ENCODE measurements around the gene DIS3. TPM values are rescaled to one million over a fixed set of nuclear protein-coding genes. Genes with fewer than 3 reads are reported as not detected.

Gene DIS3
- total and polyA plus RNA-seq, 2 donors (not counting 1 experiment from before 2014, with no cell fraction given) = 31.9 to 41.4 TPM

GRCh38 chr13:72823081-72823480 is 41.4 kb upstream of the DIS3 start:
- Histone ChIP-seq H3K4me1 (ENCODE audit: control insufficient read depth, extremely low read depth, insufficient read depth, low read length) (no peaks in the 10 kb centered on the region), H4K20me1 (ENCODE audit: control insufficient read depth, extremely low read depth, insufficient read depth, low read length) (no peaks in the 10 kb centered on the region), H3K9ac (ENCODE audit: insufficient read depth, low read length) (no peak overlapping the region), H3K79me2 (ENCODE audit: control insufficient read depth, insufficient read depth, low read length) (no peaks in the 10 kb centered on the region), H2AFZ (ENCODE audit: low read length) (no peak overlapping the region), H3K27me3 (ENCODE audit: control insufficient read depth, insufficient read depth, low read length) (no peaks in the 10 kb centered on the region), H3K36me3 (ENCODE audit: control insufficient read depth, insufficient read depth, low read length) (no peaks in the 10 kb centered on the region), H3K4me3 (replicated peaks in 1 of 4; ENCODE audit: control extremely low read depth in 1 of 4, insufficient read depth in 1 of 4, low read depth in 3 of 4, low read length in 4 of 4) (no peak overlapping the region), H3K9me3 (ENCODE audit: control insufficient read depth, insufficient read depth, low read depth, low read length) (no peaks in the 10 kb centered on the region), H3K4me2 (ENCODE audit: extremely low read depth, insufficient read depth, low read length) (no peak overlapping the region), H3K27ac (ENCODE audit: insufficient read depth, low read length) (no peak overlapping the region)
- DNase-seq (ENCODE audit: low read depth in 2 of 2) = no peak
- no peak for TF ChIP-seq EZH2 (IDR thresholded peaks at IDR 0.05; ENCODE audit: low read length, missing control alignments)

DNA sequence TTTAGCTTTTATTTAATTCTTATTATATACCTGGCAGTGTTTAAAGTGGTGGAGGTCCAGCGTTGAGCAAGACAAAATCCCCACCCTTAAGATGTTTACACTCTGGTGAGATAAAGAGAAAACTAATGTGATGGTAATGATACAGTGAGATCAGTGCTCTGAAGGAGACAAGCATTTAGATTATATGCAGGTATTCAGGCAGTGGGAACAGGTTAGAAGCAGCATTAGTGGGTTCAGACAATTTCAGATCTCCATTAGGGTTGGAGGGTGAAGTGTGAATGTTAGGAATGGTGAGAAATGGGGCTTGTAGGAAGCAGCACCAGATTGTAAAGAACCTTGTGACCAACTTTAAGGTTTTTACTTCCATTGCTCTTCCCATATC is 39.2 kb upstream of the DIS3 start:
- no peaks in the 10 kb centered on the region for H3K4me1 ChIP-seq (ENCODE audit: control insufficient read depth, extremely low read depth, insufficient read depth, low read length)
- H3K27me3 ChIP-seq (ENCODE audit: control insufficient read depth, insufficient read depth, low read length) = no peaks in the 10 kb centered on the region
- no peak for DNase-seq (ENCODE audit: low read depth in 2 of 2)
- H3K9me3 ChIP-seq (ENCODE audit: control insufficient read depth, insufficient read depth, low read depth, low read length) = no peaks in the 10 kb centered on the region
- no peaks in the 10 kb centered on the region for H3K79me2 ChIP-seq (ENCODE audit: control insufficient read depth, insufficient read depth, low read length)
- no peak overlapping the region for H2AFZ ChIP-seq (ENCODE audit: low read length)
- H3K27ac ChIP-seq (ENCODE audit: insufficient read depth, low read length) = no peak overlapping the region
- no peak overlapping the region for H3K4me2 ChIP-seq (ENCODE audit: extremely low read depth, insufficient read depth, low read length)
- no peak overlapping the region for H3K9ac ChIP-seq (ENCODE audit: insufficient read depth, low read length)
- TF ChIP-seq EZH2 (IDR thresholded peaks at IDR 0.05; ENCODE audit: low read length, missing control alignments) = no peak
- TF ChIP-seq, protein P1, sequence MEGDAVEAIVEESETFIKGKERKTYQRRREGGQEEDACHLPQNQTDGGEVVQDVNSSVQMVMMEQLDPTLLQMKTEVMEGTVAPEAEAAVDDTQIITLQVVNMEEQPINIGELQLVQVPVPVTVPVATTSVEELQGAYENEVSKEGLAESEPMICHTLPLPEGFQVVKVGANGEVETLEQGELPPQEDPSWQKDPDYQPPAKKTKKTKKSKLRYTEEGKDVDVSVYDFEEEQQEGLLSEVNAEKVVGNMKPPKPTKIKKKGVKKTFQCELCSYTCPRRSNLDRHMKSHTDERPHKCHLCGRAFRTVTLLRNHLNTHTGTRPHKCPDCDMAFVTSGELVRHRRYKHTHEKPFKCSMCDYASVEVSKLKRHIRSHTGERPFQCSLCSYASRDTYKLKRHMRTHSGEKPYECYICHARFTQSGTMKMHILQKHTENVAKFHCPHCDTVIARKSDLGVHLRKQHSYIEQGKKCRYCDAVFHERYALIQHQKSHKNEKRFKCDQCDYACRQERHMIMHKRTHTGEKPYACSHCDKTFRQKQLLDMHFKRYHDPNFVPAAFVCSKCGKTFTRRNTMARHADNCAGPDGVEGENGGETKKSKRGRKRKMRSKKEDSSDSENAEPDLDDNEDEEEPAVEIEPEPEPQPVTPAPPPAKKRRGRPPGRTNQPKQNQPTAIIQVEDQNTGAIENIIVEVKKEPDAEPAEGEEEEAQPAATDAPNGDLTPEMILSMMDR (conservative IDR thresholded peaks at IDR 0.05 in 1 of 2, IDR thresholded peaks at IDR 0.05 in 1 of 2; ENCODE audit: low read depth in 1 of 2, low read length in 2 of 2) = no peak
- no peak overlapping the region for H3K4me3 ChIP-seq (replicated peaks in 1 of 4; ENCODE audit: control extremely low read depth in 1 of 4, insufficient read depth in 1 of 4, low read depth in 3 of 4, low read length in 4 of 4)
- H3K36me3 ChIP-seq (ENCODE audit: control insufficient read depth, insufficient read depth, low read length) = no peaks in the 10 kb centered on the region
- no peaks in the 10 kb centered on the region for H4K20me1 ChIP-seq (ENCODE audit: control insufficient read depth, extremely low read depth, insufficient read depth, low read length)

DNA sequence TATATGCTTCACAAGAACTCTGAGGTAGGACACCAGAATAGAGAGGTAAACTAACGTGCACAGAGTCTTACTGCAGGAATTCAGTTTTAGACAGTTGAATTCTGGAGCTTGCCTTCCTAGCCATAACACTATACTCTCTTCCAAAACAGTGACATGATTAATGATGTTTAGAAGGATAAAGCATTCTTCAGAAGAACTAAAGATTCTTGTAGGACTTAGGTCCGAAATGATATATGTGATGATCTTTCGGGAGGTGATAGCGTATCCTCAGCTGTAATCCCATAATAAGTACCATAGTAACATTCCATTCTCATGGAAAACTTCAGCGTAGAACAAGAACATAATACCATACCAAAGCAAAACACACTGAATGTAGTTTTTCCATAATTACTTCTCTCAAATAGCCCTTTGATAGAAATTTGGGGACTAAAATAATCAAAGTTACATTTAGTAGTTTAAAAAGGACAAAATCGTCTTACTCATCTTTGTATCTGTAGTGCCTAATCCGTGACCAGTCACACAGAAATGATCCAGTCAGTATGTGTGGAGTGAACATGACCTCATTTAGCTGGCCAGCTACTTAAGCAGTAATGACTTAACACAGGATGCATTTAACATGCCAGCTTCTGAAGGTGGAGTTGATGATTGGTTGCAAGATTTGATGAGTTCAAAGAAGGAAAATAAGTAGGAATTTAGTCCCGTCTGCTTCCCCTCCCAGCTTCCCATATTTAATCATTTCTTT is 38.6 kb upstream of the DIS3 start:
- Histone ChIP-seq H3K36me3 (ENCODE audit: control insufficient read depth, insufficient read depth, low read length) (no peaks in the 10 kb centered on the region), H3K9ac (ENCODE audit: insufficient read depth, low read length) (no peak overlapping the region), H3K27me3 (ENCODE audit: control insufficient read depth, insufficient read depth, low read length) (no peaks in the 10 kb centered on the region), H3K4me1 (ENCODE audit: control insufficient read depth, extremely low read depth, insufficient read depth, low read length) (no peaks in the 10 kb centered on the region), H2AFZ (ENCODE audit: low read length) (no peak overlapping the region), H3K79me2 (ENCODE audit: control insufficient read depth, insufficient read depth, low read length) (no peaks in the 10 kb centered on the region), H3K4me2 (ENCODE audit: extremely low read depth, insufficient read depth, low read length) (no peak overlapping the region), H3K27ac (ENCODE audit: insufficient read depth, low read length) (no peak overlapping the region), H3K9me3 (ENCODE audit: control insufficient read depth, insufficient read depth, low read depth, low read length) (no peaks in the 10 kb centered on the region), H4K20me1 (ENCODE audit: control insufficient read depth, extremely low read depth, insufficient read depth, low read length) (no peaks in the 10 kb centered on the region), H3K4me3 (replicated peaks in 1 of 4; ENCODE audit: control extremely low read depth in 1 of 4, insufficient read depth in 1 of 4, low read depth in 3 of 4, low read length in 4 of 4) (no peak overlapping the region)
- DNase-seq (ENCODE audit: low read depth in 2 of 2) = peak; percentile 16 to 95
- TF ChIP-seq, protein P1 (conservative IDR thresholded peaks at IDR 0.05 in 1 of 2, IDR thresholded peaks at IDR 0.05 in 1 of 2; ENCODE audit: low read depth in 1 of 2, low read length in 2 of 2) = no peak
- TF ChIP-seq EZH2 (IDR thresholded peaks at IDR 0.05; ENCODE audit: low read length, missing control alignments) = no peak
